Measurements from ENCODE around the gene ARF3. TPM values are rescaled to one million over a fixed set of nuclear protein-coding genes. Genes with fewer than 3 reads are reported as not detected.

Gene ARF3
- polyA plus RNA-seq, 1 of the 3 experiments (the other 2 are of a cell fraction) = 204 TPM

- no peak overlapping the region for H2AFZ ChIP-seq (ENCODE audit: low read depth)
- POLR2A ChIA-PET = interaction anchor here (0.7 kb wide), 1 partner anchor 32 kb away, joined by 3 read pairs; no protein-coding TSS in a partner anchor
These were observed 30.9 kb upstream of the ARF3 start for GRCh38 chr12:48988030-48988649.

More at GRCh38 chr12:48988030-48988649, 30.9 kb upstream of the ARF3 start:
- no peaks in the 10 kb centered on the region for H3K79me2 ChIP-seq (ENCODE audit: insufficient read depth)
- H3K9me3 ChIP-seq = no peaks in the 10 kb centered on the region
- no peak overlapping the region for H3K27ac ChIP-seq (ENCODE audit: low read depth in 2 of 2, low read length in 1 of 2)
- H3K36me3 ChIP-seq (replicated peaks in 1 of 2; ENCODE audit: control insufficient read depth in 1 of 2, insufficient read depth in 2 of 2, low read length in 1 of 2) = no peaks in the 10 kb centered on the region
- no peaks in the 10 kb centered on the region for H3K9me2 ChIP-seq
- H3F3A ChIP-seq (replicated peaks; ENCODE audit: insufficient read depth) = no peaks in the 10 kb centered on the region
- no peak overlapping the region; a peak in 1 of 4 replicates for H3K4me3 ChIP-seq (ENCODE audit: low read depth in 2 of 2, low read length in 1 of 2)
- peaks cover 32% of the 10 kb centered on the region for H3K27me3 ChIP-seq (ENCODE audit: insufficient read depth)
- CTCF ChIA-PET = interaction anchor here (0.6 to 33.0 kb wide), 42 partner anchors 4 to 1088 kb away, joined by 3 to 935 read pairs (median 4); partner anchors contain the start of genes ARF3, DDN, DDX23 and FKBP11
- H3K4me1 ChIP-seq (ENCODE audit: control insufficient read depth in 1 of 2, insufficient read depth in 2 of 2, low read depth in 1 of 2, low read length in 1 of 2) = no peaks in the 10 kb centered on the region
- H3K4me2 ChIP-seq = no peak overlapping the region
- 25% methylated on average over 16 of the region's 16 CpGs for WGBS (ENCODE audit: low lambda C conversion rate)
- H3K9ac ChIP-seq = no peak overlapping the region
- TF ChIP-seq MAX (IDR thresholded peaks at IDR 0.05; ENCODE audit: low read depth) (no peak), TAF1 (IDR thresholded peaks at IDR 0.05; ENCODE audit: borderline replicate concordance, low read depth, low read length) (no peak), SIN3A (IDR thresholded peaks at IDR 0.05; ENCODE audit: borderline replicate concordance, low read depth, low read length) (no peak), IRF3 (IDR thresholded peaks at IDR 0.05; ENCODE audit: low read depth, low read length) (no peak), SMC3 (IDR thresholded peaks at IDR 0.05; ENCODE audit: low read depth, low read length) (peak; percentile 42; the same call in 1 of the 2 replicates), PBX3 (IDR thresholded peaks at IDR 0.05) (no peak), TEAD4 (IDR thresholded peaks at IDR 0.05; ENCODE audit: borderline replicate concordance, insufficient read depth) (no peak), CTCF (IDR thresholded peaks at IDR 0.05) (peak; percentile 88), CHD2 (IDR thresholded peaks at IDR 0.05; ENCODE audit: low read length, partially characterized antibody) (no peak), FOXM1 (IDR thresholded peaks at IDR 0.05; ENCODE audit: low read depth) (no peak), NFIC (IDR thresholded peaks at IDR 0.05; ENCODE audit: borderline replicate concordance) (no peak), RXRA (IDR thresholded peaks at IDR 0.05; ENCODE audit: borderline replicate concordance, low read depth) (no peak), NRF1 (IDR thresholded peaks at IDR 0.05; ENCODE audit: low read depth, low read length) (no peak), EZH2phosphoT487 (IDR thresholded peaks at IDR 0.05; ENCODE audit: borderline replicate concordance, low read depth) (no peak), RAD21 (IDR thresholded peaks at IDR 0.05; ENCODE audit: low read length) (peak; percentile 49), REST (IDR thresholded peaks at IDR 0.05; ENCODE audit: low read depth, low read length) (no peak)
- DNase-seq = peak; percentile 87
- H4K20me1 ChIP-seq (ENCODE audit: insufficient read depth) = no peaks in the 10 kb centered on the region

Measured in SK-N-SH (cell line).